ENCODE results near the gene GNAT3.

The GNAT3 gene

GRCh38 chr7:80460857-80461256 is 51.0 kb downstream of the GNAT3 start:
- no peak for DNase-seq

GRCh38 chr7:80459776-80460510 is 51.9 kb downstream of the GNAT3 start:
- no peak for DNase-seq

GRCh38 chr7:80458822-80459725 is 52.8 kb downstream of the GNAT3 start:
- no peak for DNase-seq

GRCh38 chr7:80453699-80454340 is 58.0 kb downstream of the GNAT3 start:
- DNase-seq = no peak

GRCh38 chr7:80450621-80451308 is 61.1 kb downstream of the GNAT3 start:
- DNase-seq = no peak

- DNase-seq = no peak
These were observed 62.0 kb downstream of the GNAT3 start for GRCh38 chr7:80449836-80450235.

- DNase-seq = no peak
These were observed 66.5 kb downstream of the GNAT3 start for GRCh38 chr7:80445351-80445750.

- DNase-seq = no peak
These were observed 67.1 kb downstream of the GNAT3 start for GRCh38 chr7:80444811-80445210.

- no peak for DNase-seq
These were observed 68.5 kb downstream of the GNAT3 start for GRCh38 chr7:80443325-80443724.

GRCh38 chr7:80440883-80441282 is 71.0 kb downstream of the GNAT3 start:
- DNase-seq = no peak

- no peak for DNase-seq
These were observed 71.7 kb downstream of the GNAT3 start for GRCh38 chr7:80439894-80440821.

- DNase-seq = no peak
These were observed 76.3 kb downstream of the GNAT3 start for GRCh38 chr7:80435521-80435920.

- no peak for DNase-seq
These were observed 77.8 kb downstream of the GNAT3 start for GRCh38 chr7:80434047-80434446.

GRCh38 chr7:80432166-80432565 is 79.7 kb downstream of the GNAT3 start:
- DNase-seq = no peak

- DNase-seq = no peak
These were observed 82.7 kb downstream of the GNAT3 start for GRCh38 chr7:80429181-80429580.

- DNase-seq = no peak
These were observed 83.5 kb downstream of the GNAT3 start for GRCh38 chr7:80428161-80429054.

- DNase-seq = no peak
These were observed 84.6 kb downstream of the GNAT3 start for GRCh38 chr7:80427218-80427617.

- no peak for DNase-seq
These were observed 91.0 kb downstream of the GNAT3 start for GRCh38 chr7:80420876-80421275.

- no peak for DNase-seq
These were observed 94.6 kb downstream of the GNAT3 start for GRCh38 chr7:80417211-80417793.

GRCh38 chr7:80415522-80415921 is 96.3 kb downstream of the GNAT3 start:
- DNase-seq = no peak

Measured in stimulated activated CD4-positive, alpha-beta T cell treated with anti-CD3 and anti-CD28 coated beads, Interleukin-4, amount 100 ng/mL, for 24 hours (primary cell).